NCI-H2029 (cell line): ENCODE measurements around the gene PDE4D.

ENCODE experiments used
- DNase-seq: peaks from one replicate; lab custom pipeline; 2025; lab: John Stamatoyannopoulos, UW

PDE4D gene

DNA sequence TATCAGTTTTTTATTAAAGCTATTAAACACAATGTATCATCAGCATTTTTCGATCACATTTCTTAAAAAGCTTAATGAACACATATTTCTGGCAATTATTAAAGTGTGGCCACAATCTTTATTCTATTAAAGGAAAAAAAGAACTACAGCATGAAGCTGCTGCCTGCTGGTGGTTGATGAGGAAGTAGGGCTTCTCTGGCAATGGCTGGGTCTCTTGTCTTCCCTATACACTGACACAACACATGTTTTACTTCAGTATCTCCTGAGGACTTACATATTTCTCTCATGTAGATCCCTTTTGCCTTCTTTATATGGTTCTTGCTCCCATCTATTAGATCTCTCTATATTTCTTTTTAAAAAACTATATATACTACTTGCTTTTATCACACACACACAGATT is 719.9 kb downstream of the PDE4D start:
- no peak for DNase-seq

DNA sequence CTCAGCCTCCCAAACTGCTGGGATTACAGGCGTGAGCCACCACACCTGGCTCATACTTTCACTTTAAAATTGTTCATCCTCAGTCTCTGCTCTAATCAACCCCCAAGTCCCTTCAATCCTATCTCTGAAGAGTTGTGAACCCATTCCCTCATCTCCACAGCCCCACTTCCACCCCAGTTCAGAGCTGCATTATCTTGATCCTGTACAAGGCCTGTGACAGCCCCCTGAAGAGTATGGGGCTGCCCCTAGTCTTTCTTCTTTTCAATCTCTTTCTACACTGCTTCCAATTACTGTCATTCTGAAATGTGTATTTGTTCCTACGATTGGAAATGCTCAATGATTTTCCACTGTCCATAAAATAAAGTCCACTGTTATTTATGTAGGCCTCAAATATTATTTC is 722.4 kb downstream of the PDE4D start:
- no peak for DNase-seq

DNA sequence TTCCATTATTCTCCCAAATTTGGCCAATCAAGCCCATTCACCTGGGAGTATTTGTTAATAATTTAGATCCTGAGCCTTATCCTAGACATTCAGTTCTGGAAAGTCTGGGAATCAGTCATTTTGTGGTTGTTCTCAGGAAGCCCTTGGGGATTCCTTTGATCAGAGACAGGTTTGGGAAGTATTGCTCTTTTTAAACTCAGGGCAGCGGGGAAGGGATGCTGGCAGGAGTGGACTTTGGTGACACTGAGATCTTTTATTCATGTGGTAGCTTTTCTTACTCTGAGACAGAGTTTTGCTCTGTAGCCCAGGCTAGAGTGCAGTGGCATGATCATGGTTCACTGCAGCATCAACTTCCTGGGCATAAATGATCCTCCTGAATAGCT is 723.8 kb downstream of the PDE4D start:
- no peak for DNase-seq

DNA sequence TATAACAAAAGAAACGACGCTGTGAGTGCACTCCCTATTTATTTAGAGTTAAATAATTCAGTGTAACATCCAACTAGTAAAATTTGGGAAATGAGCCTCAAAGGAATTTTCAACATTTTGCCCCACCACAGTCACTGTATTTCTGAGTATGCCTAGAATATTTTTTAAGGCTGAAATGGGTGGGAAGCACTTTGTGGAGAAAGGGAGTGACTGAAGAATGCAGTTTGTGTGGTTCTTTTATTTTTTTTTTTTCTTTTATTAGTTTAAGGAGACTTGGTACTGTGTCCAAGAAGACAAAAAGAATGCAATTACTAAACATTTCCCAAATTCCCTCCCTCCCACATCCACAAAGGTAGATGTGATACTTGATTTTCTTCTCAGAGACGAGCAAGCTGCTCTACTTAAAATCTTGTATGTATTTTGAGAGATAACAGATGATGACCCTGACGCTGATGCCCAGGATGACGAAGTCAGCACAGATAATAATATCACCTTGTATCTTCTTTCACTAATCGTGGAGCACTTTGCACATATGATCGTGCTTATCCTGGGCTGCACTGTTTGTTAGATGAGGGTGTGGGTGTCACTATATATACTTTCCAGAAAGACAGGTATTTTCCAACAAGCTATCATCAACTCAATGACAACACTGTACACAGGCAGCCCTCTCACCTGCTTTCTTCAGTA is 724.3 kb downstream of the PDE4D start:
- DNase-seq = no peak

DNA sequence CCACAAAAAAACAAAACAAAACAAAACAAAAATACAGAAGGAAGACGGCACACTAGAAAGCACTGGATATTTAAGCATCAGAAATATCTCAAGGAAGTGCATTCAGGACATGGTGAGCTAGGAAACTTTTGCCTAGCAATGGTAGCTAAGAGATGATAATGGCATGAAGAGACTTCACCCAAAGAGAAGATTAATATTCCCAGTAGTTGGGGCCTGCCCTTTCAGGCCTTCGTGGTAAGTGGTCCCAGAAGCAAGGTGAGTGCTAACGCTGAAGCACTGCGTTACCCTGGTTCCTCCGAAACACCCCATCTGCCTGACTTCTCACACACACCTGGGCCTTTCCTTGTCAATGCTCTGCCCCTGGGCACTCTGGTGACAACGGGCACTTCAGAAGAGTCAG is 725.5 kb downstream of the PDE4D start:
- no peak for DNase-seq

DNA sequence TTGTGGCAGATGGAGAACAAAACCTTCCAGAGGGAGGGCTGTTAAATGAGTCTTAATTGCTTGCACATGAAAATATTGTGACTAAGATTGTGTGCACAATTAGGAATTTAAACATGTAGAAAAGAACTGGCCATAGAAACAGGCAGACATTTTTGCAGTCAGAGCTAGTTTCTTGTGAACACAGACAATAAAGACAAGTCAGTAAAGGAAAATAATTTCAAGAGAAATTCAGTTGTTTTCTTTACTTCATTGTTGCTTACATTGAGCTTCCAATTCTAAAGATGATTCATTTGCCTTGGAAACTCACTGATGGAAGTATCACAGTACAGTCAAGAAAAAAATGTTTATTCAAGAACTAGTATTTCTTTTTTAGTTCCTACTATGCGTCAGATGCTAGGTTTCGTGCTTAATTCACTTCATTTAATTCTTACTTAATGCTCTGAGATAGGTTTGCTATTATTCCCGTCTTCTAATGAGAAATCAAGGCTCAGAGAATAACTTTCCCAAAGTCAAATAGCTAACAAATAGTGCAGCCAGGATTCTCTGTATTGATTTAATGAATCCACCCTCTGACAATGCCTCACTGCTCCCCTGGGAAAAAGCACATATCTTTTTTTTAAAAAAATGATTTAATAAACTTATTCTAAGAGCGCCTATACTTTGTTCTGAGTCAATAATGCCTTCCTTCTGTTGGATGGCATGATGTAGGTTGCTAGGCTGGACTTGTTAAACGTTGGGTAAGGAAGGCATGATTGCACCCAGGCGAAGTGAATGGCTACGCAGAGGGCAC is 729.3 kb downstream of the PDE4D start:
- DNase-seq = no peak

DNA sequence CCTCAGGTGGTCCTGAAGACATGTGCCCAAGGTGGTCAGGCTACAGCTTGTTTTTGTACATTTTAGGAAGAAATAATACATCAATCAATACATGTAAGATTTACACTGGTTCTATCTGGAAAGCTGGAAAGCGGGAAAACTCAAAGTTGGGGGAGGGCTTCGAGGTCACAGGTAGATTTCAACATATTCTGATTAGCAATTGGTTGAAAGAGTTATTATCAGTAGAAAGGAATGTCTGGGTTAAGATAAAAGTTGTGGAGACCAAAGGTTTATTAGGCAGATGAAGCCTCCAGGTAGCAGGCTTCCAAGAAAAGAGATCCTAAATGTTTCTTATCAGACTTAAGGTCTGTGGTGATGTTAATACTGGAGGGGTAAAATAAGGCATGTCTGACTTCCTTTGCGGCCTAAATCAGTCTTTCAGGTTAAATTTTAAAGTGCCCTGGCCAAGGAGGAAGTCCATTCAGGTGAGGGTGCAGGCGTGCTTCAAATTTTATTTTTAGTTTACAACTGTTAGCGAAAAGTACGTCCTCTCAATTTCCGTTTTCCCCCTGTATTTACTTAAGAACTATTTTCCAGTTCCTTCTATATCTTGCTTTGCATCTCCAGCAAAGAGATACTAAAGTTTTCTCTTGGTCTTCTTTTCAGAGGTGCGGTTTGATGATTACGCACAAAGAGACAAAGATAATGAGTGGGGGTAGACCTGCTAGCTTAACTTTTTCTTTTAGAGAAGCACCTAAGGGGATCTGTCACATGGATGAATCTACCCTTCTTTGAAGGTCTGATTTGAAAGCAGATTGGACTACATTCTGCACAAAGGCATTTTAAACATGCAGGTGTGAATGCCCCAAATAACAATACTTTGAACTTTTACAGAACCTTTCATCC is 732.1 kb downstream of the PDE4D start:
- DNase-seq = no peak

DNA sequence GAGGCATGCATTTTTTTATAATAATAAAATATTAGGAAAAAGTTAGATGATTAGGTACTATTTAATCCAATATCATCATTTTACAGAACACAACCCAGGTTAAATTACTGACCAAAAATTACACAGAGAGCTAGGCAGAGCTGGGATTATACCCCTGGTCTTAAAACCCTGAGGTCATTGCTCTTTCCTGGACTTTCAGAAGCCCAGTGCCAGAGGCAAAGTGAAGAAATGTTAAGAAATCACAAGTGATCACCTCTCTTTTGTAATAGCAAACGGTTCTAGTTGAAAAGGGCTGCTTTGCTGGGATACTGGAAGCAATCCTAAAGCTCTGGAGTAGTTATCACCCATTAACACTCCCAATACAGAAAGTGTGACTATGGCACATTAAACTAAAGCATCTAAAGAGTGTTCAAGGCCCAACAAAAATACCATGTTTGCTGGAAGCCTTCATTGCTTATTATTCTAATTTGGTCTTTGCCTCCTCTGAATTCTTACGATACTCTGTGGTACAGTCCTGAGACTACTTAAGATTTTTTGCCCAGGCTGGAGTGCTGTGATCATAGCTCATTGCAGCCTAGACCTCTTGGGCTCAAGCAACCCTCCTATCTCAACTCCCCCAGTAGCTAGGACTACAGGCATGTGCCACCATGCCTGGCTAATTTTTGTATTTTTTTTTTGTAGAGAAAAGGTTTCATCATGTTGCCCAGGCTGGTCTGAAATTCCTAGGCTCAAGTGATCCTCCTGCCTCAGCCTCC is 734.7 kb downstream of the PDE4D start:
- DNase-seq = no peak

DNA sequence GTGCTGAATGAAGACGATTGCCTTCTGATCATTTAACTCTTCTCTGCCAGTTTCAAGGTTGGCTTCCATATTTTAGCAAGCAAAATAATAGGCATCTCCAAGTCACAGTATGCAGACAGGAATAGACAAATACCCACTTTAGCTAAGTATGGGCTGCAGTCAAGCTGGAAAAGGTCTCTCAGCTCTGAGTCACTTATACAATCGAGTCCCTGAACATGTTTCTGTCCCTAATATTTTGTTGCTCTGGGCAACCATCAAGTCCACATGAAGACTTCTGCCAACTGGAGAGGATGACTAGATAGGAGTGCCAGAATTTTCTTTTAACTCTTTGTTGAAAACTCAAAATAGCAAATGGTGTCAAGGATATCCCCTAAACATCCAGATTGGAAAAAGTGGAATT is 735.4 kb downstream of the PDE4D start:
- no peak for DNase-seq

DNA sequence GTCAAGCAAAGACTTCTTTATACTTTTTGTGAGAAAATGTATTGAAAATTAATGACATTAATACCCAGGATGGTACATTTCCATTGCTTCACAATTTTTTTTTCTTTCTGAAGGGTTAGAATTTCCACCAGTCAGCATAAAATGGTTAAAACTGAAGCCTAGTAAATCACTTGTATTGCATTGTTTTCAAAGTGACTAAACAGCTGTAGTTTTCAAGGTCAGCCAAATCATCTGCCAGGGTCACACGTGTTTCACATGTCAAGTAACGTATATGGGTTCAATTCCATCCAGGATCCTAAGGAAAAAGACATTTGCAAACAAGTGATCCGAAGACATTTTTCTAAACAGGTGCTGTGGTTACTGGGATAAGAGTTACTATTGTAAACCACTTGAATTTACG is 736.5 kb downstream of the PDE4D start:
- no peak for DNase-seq

DNA sequence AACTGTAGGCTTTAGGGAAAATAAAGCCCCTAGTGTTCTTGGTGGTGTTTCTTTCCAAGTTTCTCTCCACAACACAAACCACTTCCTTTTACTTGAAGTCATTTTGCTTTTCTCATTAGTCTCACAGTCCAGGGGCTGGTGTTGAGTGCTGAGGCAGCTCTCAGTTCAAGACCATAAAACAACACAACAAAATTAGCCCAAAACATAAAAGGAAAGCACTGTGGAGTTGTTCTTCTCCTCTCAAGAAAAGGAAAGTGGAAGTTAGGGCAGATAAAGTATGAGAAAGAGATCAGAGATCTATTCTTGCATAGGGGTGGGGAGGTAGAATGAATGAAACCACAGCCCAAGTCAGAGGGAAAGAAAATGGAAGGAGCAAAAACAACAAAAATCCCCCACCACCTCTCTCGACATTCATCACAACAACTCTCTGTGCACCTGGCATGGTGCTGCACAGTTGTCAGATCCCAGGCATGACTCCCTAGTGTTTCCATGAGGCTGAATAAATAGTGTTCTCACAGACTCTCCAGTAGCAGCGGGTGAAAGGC is 740.8 kb downstream of the PDE4D start:
- no peak for DNase-seq

DNA sequence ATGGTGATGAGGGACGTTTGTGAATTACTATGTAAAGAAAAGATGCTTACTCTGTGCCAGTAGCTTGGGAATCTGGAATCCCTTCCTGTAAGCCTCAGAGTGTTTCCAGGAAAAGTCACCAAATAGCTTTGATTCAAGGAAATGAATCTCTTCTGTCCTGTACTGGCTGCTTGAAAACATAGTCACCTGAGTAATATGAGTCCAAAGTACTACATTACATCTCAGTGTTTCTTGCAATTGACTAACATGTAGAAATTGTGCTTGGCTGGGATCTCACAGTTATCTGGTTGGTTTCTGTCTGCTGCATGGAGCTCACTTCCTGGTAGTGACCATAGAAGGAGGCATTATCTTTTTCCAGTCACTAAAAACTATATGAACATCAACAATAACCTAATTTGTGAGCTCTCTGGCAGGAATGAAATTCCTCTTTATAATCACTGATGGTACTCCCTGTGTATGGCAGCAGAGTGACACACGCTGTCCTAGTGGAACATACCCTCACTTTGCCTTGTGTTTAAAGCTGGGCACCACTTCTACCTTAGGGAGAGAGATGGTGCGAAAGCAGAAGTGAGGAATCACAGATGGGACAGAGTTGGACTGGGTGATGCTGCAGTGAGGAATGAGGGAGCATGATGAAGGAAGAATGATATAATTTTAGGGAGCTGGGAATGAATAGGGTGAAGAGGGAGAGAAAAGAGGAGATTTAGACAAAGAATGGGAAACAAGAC is 742.2 kb downstream of the PDE4D start:
- no peak for DNase-seq

DNA sequence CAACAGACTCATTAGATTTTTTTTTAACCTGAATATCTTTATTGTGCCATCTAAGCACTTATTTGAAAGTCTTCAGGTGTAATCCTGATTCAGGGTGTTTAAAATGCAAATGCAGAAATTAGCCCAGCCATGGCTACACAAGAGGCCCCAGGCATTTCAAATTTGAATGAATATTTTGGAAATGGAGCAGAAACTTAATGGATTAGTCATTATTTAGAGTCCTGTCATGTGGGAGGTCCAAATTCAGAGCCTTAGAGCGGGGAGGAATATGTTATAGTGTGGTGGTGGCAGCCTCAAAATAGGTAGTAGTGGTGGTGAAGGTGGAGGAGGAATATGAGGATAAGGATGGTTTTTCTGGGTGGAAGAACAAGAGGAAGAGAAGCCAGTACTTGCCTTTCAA is 743.7 kb downstream of the PDE4D start:
- DNase-seq = no peak

DNA sequence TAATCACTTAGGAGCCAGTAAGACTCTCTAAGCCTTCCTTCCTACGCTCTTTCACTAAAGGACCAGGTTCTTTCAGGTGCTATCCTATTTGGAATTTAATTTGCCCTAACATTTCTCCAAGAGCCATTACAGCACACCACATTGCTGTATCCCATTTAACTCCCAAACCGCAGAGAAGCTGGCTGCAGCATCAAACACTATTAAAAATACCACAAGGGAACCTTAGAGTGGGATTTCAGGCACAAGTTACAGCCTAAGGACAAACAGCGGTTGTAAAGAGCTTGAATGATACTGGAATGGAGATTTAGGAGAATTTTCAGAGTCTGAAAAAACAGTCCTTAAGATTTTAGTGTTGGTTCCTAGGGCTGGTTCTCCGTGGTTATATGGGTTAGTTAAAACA is 744.3 kb downstream of the PDE4D start:
- DNase-seq = no peak

DNA sequence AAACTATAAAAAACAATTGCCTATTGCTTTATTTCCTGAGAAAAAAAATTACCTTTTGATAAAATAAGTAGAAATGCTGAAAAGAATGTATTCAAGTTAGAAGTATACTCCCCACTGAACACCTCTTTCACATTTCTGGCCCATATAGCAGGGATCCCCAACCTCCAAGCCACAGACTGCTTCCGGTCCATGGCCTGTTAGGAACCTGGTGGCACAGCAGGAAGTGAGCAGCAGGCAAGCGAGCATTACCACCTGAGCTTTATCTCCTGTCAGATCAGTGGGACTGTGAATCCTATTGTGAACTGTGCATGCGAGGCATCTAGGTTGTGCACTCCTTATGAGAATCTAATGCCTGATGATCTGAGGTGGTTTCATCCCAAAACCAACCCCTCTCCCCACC is 746.8 kb downstream of the PDE4D start:
- DNase-seq = no peak

DNA sequence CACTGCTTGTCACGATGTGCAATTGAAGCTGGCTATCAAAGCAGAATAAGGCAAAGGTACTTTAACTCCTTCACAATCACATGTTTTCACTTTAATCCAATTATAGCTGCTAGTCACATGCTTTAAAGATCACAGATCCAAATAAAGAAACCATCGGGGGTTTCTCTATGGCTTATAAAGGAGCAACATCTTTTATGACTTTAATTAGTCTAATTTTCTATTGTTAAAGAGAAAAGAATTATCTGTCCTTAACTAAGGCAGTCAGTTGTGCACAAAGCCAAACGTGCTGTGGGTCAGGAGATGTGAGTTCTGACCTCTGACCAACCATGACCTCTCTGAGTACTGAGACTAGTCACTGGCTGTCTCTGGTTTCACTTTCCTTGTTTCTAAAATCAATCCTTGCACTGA is 749.6 kb downstream of the PDE4D start:
- no peak for DNase-seq

DNA sequence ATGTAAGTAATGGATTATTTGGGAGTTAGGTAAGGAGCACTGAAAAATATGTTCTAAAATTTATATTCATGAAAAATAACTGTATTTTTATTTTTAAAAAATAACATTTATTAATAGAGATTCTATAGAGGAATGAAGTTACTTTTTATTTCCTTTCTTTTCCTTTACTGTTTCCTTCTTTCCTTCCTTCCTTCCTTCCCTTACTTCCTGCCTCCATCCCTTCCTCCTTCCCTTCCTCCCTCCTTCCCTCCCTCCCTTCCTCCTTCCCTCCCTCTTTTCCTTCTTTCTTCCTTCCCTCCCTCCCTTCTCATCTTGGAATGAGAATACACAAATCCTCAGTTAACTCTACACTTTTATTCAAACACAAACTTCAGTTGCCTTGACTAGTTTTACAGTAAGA is 750.6 kb downstream of the PDE4D start:
- DNase-seq = no peak

DNA sequence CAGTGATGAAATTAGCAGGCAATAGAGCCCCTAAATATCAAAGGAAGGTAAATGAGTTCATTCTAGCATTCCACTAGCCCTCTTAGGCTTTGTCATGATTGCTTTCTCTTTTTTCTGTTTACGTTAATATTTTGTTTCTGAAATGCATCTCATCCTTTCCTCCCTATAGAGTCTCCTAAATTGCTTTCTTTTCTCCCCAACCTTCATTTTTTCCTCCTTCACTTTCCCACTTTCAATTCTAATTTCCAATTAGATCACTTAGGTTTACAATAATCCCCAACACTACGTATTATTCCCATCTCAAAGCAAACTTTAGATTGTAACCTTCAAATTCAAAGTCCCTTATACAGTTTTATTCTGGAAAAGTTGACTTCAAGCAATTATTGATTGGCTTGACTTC is 751.4 kb downstream of the PDE4D start:
- no peak for DNase-seq

DNA sequence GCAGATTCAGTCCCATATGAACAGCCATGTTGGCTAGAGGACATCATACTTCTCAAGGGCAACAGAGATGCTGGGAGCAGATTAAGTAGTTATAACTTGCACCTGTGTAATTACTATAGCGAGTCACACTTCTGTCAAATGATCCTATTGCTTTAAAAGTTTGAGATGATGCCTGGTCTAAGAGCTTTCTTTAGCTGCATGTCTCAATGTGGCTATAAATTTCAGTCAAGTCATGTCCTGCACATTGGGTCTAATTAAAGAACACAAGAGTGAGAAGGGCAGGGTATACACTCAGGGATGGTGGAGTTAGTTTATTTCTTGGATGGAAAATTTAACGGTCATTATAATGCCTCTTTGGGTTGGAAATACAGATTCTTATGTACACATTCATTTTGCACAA is 753.4 kb downstream of the PDE4D start:
- DNase-seq = no peak

DNA sequence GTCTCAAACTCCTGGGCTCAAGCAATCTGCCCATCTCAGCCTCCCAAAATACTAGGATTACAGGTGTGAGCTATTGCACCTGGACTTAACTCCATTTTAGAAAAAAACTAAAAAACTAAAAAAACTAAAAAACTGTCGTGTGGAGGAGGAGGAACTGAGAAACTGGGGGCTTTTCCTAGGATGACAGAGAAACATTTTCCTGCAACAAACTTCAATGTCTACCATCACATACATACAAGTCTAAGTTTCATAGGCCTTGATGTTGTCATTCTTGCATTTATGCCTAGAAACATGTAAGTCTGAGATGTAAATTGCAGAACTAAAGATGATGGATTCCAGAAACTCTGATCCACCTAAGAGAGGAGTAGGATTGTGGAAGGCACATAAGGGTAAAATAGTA is 753.8 kb downstream of the PDE4D start:
- DNase-seq = no peak

DNA sequence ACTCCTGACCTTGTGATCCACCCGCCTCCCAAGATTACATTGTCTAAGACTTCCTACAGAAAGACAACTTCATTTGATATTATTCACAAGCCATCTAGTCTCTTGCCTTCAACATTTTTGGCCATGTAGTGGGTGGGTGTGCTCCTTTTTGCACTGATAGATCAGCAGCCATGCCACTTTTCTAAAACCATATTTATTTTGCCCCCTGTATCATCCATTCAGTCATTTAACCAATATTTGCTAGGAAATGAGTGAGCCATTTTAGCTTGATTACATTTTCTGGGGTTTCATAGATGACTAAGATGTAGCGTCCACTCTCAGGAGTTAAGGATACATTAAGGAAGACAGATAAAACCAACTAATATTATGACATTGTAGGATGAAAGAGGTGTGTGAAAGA is 755.0 kb downstream of the PDE4D start:
- DNase-seq = no peak
